Testis (tissue), 3 donors: ENCODE data around the gene ELMO3. TPM values are rescaled to one million over a fixed set of nuclear protein-coding genes. Genes with fewer than 3 reads are reported as not detected.

Source experiments
- DNase-seq: peaks from one replicate; pipeline ENCODE4 v3.0.0-alpha.2; 2019
- H3K27ac ChIP-seq, 2 donors: fragments of 200-600 bp; sonication (generic); one replicate each; pipeline ENCODE4 v1.5.1; 2019
- H3K27me3 ChIP-seq: fragments of 200-600 bp; sonication (generic); one replicate; pipeline ENCODE4 v1.5.1; 2019
- H3K36me3 ChIP-seq: fragments of 200-600 bp; sonication (generic); one replicate; pipeline ENCODE4 v1.5.1; 2017; ENCODE audit warnings: low read depth; ENCODE audit errors: missing control alignments
- H3K4me1 ChIP-seq: fragments of 200-600 bp; sonication (generic); one replicate; pipeline ENCODE4 v1.5.1; 2019
- H3K4me3 ChIP-seq, 2 donors: fragments of 200-600 bp; sonication (generic); one replicate each; pipeline ENCODE4 v1.5.1; 2017 to 2019
- H3K9me3 ChIP-seq: fragments of 200-600 bp; sonication (generic); one replicate; pipeline ENCODE4 v1.5.1; 2017
- CTCF ChIP-seq, 3 experiments: fragments of 450-650 bp in 2 of 3; fragments of 200-600 bp in 1 of 3; sonication (generic) in 1 of 3; IDR thresholded peaks; one replicate each; pipeline ENCODE4 v1.5.1; 2016 to 2019; ENCODE audit warnings: antibody characterized with exemption in 3 of 3, mild to moderate bottlenecking in 2 of 3, moderate library complexity in 1 of 3
- POLR2A ChIP-seq: fragments of 450-650 bp; IDR thresholded peaks from one replicate; pipeline ENCODE4 v1.6.1; 2017; ENCODE audit warnings: antibody characterized with exemption, mild to moderate bottlenecking, moderate library complexity
- WGBS, 2 donors: methylation state at CpG; one replicate each; pipeline ENCODE4 v1.1.5; 2018; 5-methylcytosine and 5-hydroxymethylcytosine counted together
- intact Hi-C: fragments of 100-400 bp; cut with DNase I; formaldehyde crosslinking; loops from one replicate; pipeline ENCODE4 v1.15.1; 2023; ENCODE audit warnings: low total_unique reads
- polyA plus RNA-seq: library from polyadenylated mRNA; stranded (reverse); fragments of 350-450 nt; fragmentation: Illumina TruSeq; extraction: RNeasy Lipid Tissue Mini Kit (QIAGEN cat#74804); gene quantifications from one replicate; pipeline ENCODE4 v1.2.3, GENCODE V29; 2014; ENCODE audit warnings: low read depth, low replicate concordance; ENCODE audit not compliant: insufficient read depth
- total RNA-seq, 2 donors: library from RNA; depleted of rRNA; stranded (reverse); fragments of >200 nt; gene quantifications; one replicate each; pipeline ENCODE4 v1.2.3, GENCODE V29; 2016

ELMO3 gene
- total and polyA plus RNA-seq, 3 donors from 2014 or later, result 9.3 to 22.2 (median 10.5) TPM

- TF ChIP-seq POLR2A (no peak), CTCF (IDR thresholded peaks at IDR 0.05) (no peak)
- no peak for DNase-seq
- H3K27ac ChIP-seq, result no peak overlapping the region
- 51 to 65% methylated on average over 6 to 21 of the region's 21 CpGs for WGBS, 2 donors
- intact Hi-C loops, result no loop called here
- no peaks in the 10 kb centered on the region for H3K27me3 ChIP-seq
- H3K4me1 ChIP-seq, result peaks cover 14% of the 10 kb centered on the region
- no peak overlapping the region for H3K4me3 ChIP-seq
- no peaks in the 10 kb centered on the region for H3K36me3 ChIP-seq
- H3K9me3 ChIP-seq, result no peaks in the 10 kb centered on the region
Measured at GRCh38 chr16:67207249-67208091, 8.5 kb downstream of the ELMO3 start.

GRCh38 chr16:67208154-67208896, 9.4 kb downstream of the ELMO3 start:
- no peak for TF ChIP-seq CTCF (IDR thresholded peaks at IDR 0.05)
- no peak for TF ChIP-seq POLR2A

GRCh38 chr16:67209565-67209964, 10.6 kb downstream of the ELMO3 start:
- peaks cover 14% of the 10 kb centered on the region for H3K4me1 ChIP-seq
- H3K4me3 ChIP-seq, result no peak overlapping the region
- no peaks in the 10 kb centered on the region for H3K9me3 ChIP-seq
- H3K27ac ChIP-seq, result no peak overlapping the region
- no peaks in the 10 kb centered on the region for H3K36me3 ChIP-seq
- TF ChIP-seq POLR2A (no peak), CTCF (IDR thresholded peaks at IDR 0.05) (no peak)
- H3K27me3 ChIP-seq, result no peaks in the 10 kb centered on the region
- WGBS, 2 donors, result 86 to 94% methylated on average over 8 of the region's 8 CpGs
- no peak for DNase-seq
- intact Hi-C loops, result no loop called here

More at GRCh38 chr16:67208154-67208896, 9.4 kb downstream of the ELMO3 start:
- H3K4me1 ChIP-seq, result peaks cover 14% of the 10 kb centered on the region
- no peak overlapping the region for H3K27ac ChIP-seq
- WGBS, 2 donors, result 75% methylated on average over 1 to 11 of the region's 11 CpGs
- DNase-seq, result no peak
- H3K27me3 ChIP-seq, result no peaks in the 10 kb centered on the region
- intact Hi-C loops, result no loop called here
- H3K36me3 ChIP-seq, result no peaks in the 10 kb centered on the region
- no peaks in the 10 kb centered on the region for H3K9me3 ChIP-seq
- no peak overlapping the region for H3K4me3 ChIP-seq

- DNase-seq, result no peak
Measured at GRCh38 chr16:67210069-67210937, 11.4 kb downstream of the ELMO3 start.

More at GRCh38 chr16:67210069-67210937, 11.4 kb downstream of the ELMO3 start:
- no peak for TF ChIP-seq CTCF (IDR thresholded peaks at IDR 0.05)
- TF ChIP-seq POLR2A, result no peak
- intact Hi-C loops, result no loop called here
- 77 to 90% methylated on average over 2 to 18 of the region's 25 CpGs for WGBS, 2 donors
- Histone ChIP-seq H3K9me3 (no peaks in the 10 kb centered on the region), H3K4me1 (peaks cover 14% of the 10 kb centered on the region), H3K27ac (no peak overlapping the region), H3K4me3 (no peak overlapping the region), H3K36me3 (no peaks in the 10 kb centered on the region), H3K27me3 (no peaks in the 10 kb centered on the region)
